ENCODE results near the gene LMO7. TPM values are rescaled to one million over a fixed set of nuclear protein-coding genes. Genes with fewer than 3 reads are reported as not detected.
"Not testable (repeated sequence)": the region's sequence is repeated elsewhere in the genome, so short reads cannot be mapped to it uniquely, and the experiment has no call there.

Gene LMO7
- total RNA-seq, 3 donors from 2014 or later = 11.0 to 71.3 (median 32.8) TPM

GRCh38 chr13:75736173-75736572 is 100.0 kb downstream of the LMO7 start:
- no peaks in the 10 kb centered on the region for H3K9me3 ChIP-seq
- no peak for DNase-seq (ENCODE audit: low spot score in 2 of 2)
- H3K4me3 ChIP-seq = no peak overlapping the region
- TF ChIP-seq POLR2AphosphoS5 (IDR thresholded peaks at IDR 0.05) (no peak), POLR2A (IDR thresholded peaks at IDR 0.05) (no peak)
- TF ChIP-seq, protein P1, sequence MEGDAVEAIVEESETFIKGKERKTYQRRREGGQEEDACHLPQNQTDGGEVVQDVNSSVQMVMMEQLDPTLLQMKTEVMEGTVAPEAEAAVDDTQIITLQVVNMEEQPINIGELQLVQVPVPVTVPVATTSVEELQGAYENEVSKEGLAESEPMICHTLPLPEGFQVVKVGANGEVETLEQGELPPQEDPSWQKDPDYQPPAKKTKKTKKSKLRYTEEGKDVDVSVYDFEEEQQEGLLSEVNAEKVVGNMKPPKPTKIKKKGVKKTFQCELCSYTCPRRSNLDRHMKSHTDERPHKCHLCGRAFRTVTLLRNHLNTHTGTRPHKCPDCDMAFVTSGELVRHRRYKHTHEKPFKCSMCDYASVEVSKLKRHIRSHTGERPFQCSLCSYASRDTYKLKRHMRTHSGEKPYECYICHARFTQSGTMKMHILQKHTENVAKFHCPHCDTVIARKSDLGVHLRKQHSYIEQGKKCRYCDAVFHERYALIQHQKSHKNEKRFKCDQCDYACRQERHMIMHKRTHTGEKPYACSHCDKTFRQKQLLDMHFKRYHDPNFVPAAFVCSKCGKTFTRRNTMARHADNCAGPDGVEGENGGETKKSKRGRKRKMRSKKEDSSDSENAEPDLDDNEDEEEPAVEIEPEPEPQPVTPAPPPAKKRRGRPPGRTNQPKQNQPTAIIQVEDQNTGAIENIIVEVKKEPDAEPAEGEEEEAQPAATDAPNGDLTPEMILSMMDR (IDR thresholded peaks at IDR 0.05) = no peak
- no peaks in the 10 kb centered on the region for H3K27me3 ChIP-seq
- no peaks in the 10 kb centered on the region for H3K4me1 ChIP-seq
- no peak overlapping the region for H3K27ac ChIP-seq
- intact Hi-C loops (cut with DNase I; ENCODE audit: low total_unique reads) = no loop called here
- no peaks in the 10 kb centered on the region for H3K36me3 ChIP-seq

- H3K4me1 ChIP-seq = no peaks in the 10 kb centered on the region
- no peaks in the 10 kb centered on the region for H3K36me3 ChIP-seq
- no peaks in the 10 kb centered on the region for H3K9me3 ChIP-seq
- H3K27me3 ChIP-seq = no peaks in the 10 kb centered on the region
- TF ChIP-seq, protein P1 (IDR thresholded peaks at IDR 0.05) = no peak
- TF ChIP-seq POLR2AphosphoS5 (IDR thresholded peaks at IDR 0.05) (no peak), POLR2A (IDR thresholded peaks at IDR 0.05) (no peak)
- no peak for DNase-seq (ENCODE audit: low spot score in 2 of 2)
- intact Hi-C loops (cut with DNase I; ENCODE audit: low total_unique reads) = no loop called here
- H3K27ac ChIP-seq = no peak overlapping the region
- H3K4me3 ChIP-seq = no peak overlapping the region
These were observed 102.7 kb downstream of the LMO7 start for GRCh38 chr13:75738841-75739240.

GRCh38 chr13:75739244-75739868 is 103.2 kb downstream of the LMO7 start:
- H3K27me3 ChIP-seq = no peaks in the 10 kb centered on the region
- intact Hi-C loops (cut with DNase I; ENCODE audit: low total_unique reads) = no loop called here
- H3K4me3 ChIP-seq = no peak overlapping the region
- H3K36me3 ChIP-seq = no peaks in the 10 kb centered on the region
- no peak overlapping the region for H3K27ac ChIP-seq
- TF ChIP-seq, protein P1 (IDR thresholded peaks at IDR 0.05) = no peak
- TF ChIP-seq POLR2AphosphoS5 (IDR thresholded peaks at IDR 0.05) = no peak
- TF ChIP-seq POLR2A (IDR thresholded peaks at IDR 0.05) = no peak
- H3K4me1 ChIP-seq = no peaks in the 10 kb centered on the region
- no peaks in the 10 kb centered on the region for H3K9me3 ChIP-seq
- no peak for DNase-seq (ENCODE audit: low spot score in 2 of 2)

- H3K4me3 ChIP-seq = no peak overlapping the region
- intact Hi-C loops (cut with DNase I; ENCODE audit: low total_unique reads) = no loop called here
- H3K36me3 ChIP-seq = no peaks in the 10 kb centered on the region
- H3K9me3 ChIP-seq = no peaks in the 10 kb centered on the region
- H3K4me1 ChIP-seq = no peaks in the 10 kb centered on the region
- no peak for DNase-seq (ENCODE audit: low spot score in 2 of 2)
- no peak for TF ChIP-seq POLR2AphosphoS5 (IDR thresholded peaks at IDR 0.05)
- TF ChIP-seq, protein P1 (IDR thresholded peaks at IDR 0.05) = no peak
- no peak for TF ChIP-seq POLR2A (IDR thresholded peaks at IDR 0.05)
- H3K27me3 ChIP-seq = no peaks in the 10 kb centered on the region
- H3K27ac ChIP-seq = no peak overlapping the region
These were observed 103.9 kb downstream of the LMO7 start for GRCh38 chr13:75740031-75740430.

DNA sequence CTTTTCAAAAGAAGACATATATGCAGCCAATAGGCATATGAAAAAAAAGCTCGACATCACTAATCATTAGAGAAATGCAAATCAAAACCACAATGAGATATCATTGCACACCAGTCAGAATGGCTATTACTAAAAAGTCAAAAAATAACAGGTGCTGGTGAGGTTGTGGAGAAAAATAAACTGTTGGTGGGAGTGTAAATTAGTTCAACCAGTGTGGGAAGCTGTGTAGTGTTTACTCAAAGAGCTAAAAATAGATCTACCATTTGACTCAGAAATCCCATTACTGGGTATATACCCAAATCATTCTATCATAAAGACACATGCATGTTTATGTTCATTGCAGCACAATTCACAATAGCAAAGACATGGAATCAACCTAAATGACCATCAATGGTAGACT is 106.9 kb downstream of the LMO7 start:
- H3K36me3 ChIP-seq; H3K27me3 ChIP-seq; H3K4me3 ChIP-seq; DNase-seq (ENCODE audit: low spot score in 2 of 2); H3K9me3 ChIP-seq; H3K4me1 ChIP-seq; intact Hi-C loops (cut with DNase I; ENCODE audit: low total_unique reads); H3K27ac ChIP-seq: not testable (repeated sequence)

- H3K27ac ChIP-seq = peak overlapping the region in 1 of 2 donors; percentile 10
- H3K4me3 ChIP-seq = no peak overlapping the region
- no peaks in the 10 kb centered on the region for H3K4me1 ChIP-seq
- H3K9me3 ChIP-seq = no peaks in the 10 kb centered on the region
- intact Hi-C loops (cut with DNase I; ENCODE audit: low total_unique reads) = no loop called here
- H3K27me3 ChIP-seq = no peaks in the 10 kb centered on the region
- DNase-seq (ENCODE audit: low spot score in 2 of 2) = no peak
- TF ChIP-seq POLR2AphosphoS5 (IDR thresholded peaks at IDR 0.05) (no peak), POLR2A (IDR thresholded peaks at IDR 0.05) (no peak)
- TF ChIP-seq, protein P1 (IDR thresholded peaks at IDR 0.05) = no peak
- H3K36me3 ChIP-seq = no peaks in the 10 kb centered on the region
These were observed 108.0 kb downstream of the LMO7 start for GRCh38 chr13:75744127-75744526.

All from breast epithelium (tissue), 4 donors.